HepG2 (cell line): ENCODE results near the gene STBD1. TPM values are rescaled to one million over a fixed set of nuclear protein-coding genes. Genes with fewer than 3 reads are reported as not detected.

Experiments
- KDM2A ChIP-seq: sonication (generic); formaldehyde crosslinking; IDR thresholded peaks from 2 replicates; pipeline ENCODE4 v1.4.0; 2020; ENCODE audit warnings: low read depth, missing genetic modification reagents, borderline replicate concordance
- RAD21 ChIP-seq: fragments of 450-650 bp; formaldehyde crosslinking; IDR thresholded peaks from 2 replicates; pipeline ENCODE4 v1.5.0; 2020; ENCODE audit warnings: mild to moderate bottlenecking
- SIN3A ChIP-seq: IDR thresholded peaks from 2 replicates; pipeline ENCODE4 v1.6.1; 2011; ENCODE audit warnings: low read depth, mild to moderate bottlenecking, control low read depth, low read length, borderline replicate concordance
- ZNF709 ChIP-seq: sonication (generic); formaldehyde crosslinking; IDR thresholded peaks from 2 replicates; pipeline ENCODE4 v1.5.0; 2020; ENCODE audit warnings: mild to moderate bottlenecking, missing genetic modification reagents
- polyA plus RNA-seq, 8 experiments: library from polyadenylated mRNA; depleted of rRNA in 3 of 8; stranded (reverse) in 7 of 8; unstranded in 1 of 8; fragments of >200 nt; fragmentation: Illumina TruSeq in 4 of 8; extraction: Trizol in 4 of 8; gene quantifications; 2 replicates each; pipeline versions ENCODE4 v1.2.1 to v1.2.3, GENCODE V29; 2011 to 2016; ENCODE audit warnings: low read depth in 4 of 8, missing spikeins in 1 of 8, mixed read lengths in 1 of 8; ENCODE audit not compliant: insufficient read depth in 1 of 8
- total RNA-seq, 5 experiments: library from RNA; depleted of rRNA; stranded (reverse); fragments of >200 nt; fragmentation: Illumina TruSeq; extraction: Trizol; gene quantifications; 2 replicates each; pipeline ENCODE4 v1.2.3, GENCODE V29; 2016; ENCODE audit warnings: low read depth in 1 of 5
- TF ChIP-seq, protein P1 (sequence below), 2 experiments: sonication (generic) in 1 of 2; formaldehyde crosslinking in 1 of 2; IDR thresholded peaks; 2 replicates each; pipeline versions ENCODE4 v1.6.1 to v1.9.0; 2014 to 2022; ENCODE audit warnings: antibody characterized with exemption in 1 of 2, borderline replicate concordance in 1 of 2, inconsistent platforms in 1 of 2, low read depth in 1 of 2, missing genetic modification reagents in 1 of 2
- TF ChIP-seq, protein P2 (sequence below), 2 experiments: sonication (generic) in 1 of 2; formaldehyde crosslinking in 1 of 2; IDR thresholded peaks; 2 replicates each; pipeline versions ENCODE4 v1.4.0 to v1.6.1; 2016 to 2020; ENCODE audit warnings: borderline replicate concordance in 1 of 2, low read depth in 1 of 2, mild to moderate bottlenecking in 1 of 2, missing genetic modification reagents in 1 of 2
- TF ChIP-seq, protein P3 (sequence below): sonication (generic); formaldehyde crosslinking; IDR thresholded peaks from 2 replicates; pipeline ENCODE4 v1.9.0; 2022; ENCODE audit warnings: low read depth, missing genetic modification reagents
- TF ChIP-seq, protein P4 (sequence below): IDR thresholded peaks from 2 replicates; pipeline ENCODE4 v1.6.1; 2016
- TF ChIP-seq, protein P5 (sequence below): sonication (generic); formaldehyde crosslinking; IDR thresholded peaks from 2 replicates; pipeline ENCODE4 v1.4.0; 2020; ENCODE audit warnings: missing genetic modification reagents

Gene STBD1
- total and polyA plus RNA-seq, 2 of the 13 experiments (the other 11 are each of a cell fraction or from before 2014, with no cell fraction given), result 2.8 to 4.3 TPM

DNA sequence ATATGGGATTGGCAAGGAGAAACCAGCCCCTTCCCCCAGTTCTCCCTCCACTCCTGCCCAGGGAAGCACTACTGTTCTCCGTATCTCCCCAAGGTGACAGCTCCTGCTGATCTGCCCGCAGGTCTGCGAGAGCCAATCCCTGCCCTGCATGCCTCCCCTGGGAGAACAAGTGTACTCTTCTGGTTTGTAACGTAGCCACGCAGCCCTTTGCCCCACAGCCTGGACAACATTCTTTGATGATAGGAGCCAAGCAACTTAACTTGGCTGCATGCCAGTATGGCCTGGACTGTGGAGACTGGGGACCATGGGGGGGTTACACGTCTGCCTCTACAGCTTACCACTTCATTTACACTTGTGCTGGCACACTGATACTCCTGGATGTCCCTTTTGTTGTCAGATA is 2.0 kb downstream of the STBD1 start (continued):
- TF ChIP-seq, protein P1, sequence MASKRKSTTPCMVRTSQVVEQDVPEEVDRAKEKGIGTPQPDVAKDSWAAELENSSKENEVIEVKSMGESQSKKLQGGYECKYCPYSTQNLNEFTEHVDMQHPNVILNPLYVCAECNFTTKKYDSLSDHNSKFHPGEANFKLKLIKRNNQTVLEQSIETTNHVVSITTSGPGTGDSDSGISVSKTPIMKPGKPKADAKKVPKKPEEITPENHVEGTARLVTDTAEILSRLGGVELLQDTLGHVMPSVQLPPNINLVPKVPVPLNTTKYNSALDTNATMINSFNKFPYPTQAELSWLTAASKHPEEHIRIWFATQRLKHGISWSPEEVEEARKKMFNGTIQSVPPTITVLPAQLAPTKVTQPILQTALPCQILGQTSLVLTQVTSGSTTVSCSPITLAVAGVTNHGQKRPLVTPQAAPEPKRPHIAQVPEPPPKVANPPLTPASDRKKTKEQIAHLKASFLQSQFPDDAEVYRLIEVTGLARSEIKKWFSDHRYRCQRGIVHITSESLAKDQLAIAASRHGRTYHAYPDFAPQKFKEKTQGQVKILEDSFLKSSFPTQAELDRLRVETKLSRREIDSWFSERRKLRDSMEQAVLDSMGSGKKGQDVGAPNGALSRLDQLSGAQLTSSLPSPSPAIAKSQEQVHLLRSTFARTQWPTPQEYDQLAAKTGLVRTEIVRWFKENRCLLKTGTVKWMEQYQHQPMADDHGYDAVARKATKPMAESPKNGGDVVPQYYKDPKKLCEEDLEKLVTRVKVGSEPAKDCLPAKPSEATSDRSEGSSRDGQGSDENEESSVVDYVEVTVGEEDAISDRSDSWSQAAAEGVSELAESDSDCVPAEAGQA (IDR thresholded peaks at IDR 0.05; ENCODE audit: low read depth), result no peak
- TF ChIP-seq, protein P1 (CRISPR knock-in tag; IDR thresholded peaks at IDR 0.05; ENCODE audit: borderline replicate concordance), result no peak
- TF ChIP-seq KDM2A, result no peak; the same call in 1 of the 2 replicates
- TF ChIP-seq, protein P2, sequence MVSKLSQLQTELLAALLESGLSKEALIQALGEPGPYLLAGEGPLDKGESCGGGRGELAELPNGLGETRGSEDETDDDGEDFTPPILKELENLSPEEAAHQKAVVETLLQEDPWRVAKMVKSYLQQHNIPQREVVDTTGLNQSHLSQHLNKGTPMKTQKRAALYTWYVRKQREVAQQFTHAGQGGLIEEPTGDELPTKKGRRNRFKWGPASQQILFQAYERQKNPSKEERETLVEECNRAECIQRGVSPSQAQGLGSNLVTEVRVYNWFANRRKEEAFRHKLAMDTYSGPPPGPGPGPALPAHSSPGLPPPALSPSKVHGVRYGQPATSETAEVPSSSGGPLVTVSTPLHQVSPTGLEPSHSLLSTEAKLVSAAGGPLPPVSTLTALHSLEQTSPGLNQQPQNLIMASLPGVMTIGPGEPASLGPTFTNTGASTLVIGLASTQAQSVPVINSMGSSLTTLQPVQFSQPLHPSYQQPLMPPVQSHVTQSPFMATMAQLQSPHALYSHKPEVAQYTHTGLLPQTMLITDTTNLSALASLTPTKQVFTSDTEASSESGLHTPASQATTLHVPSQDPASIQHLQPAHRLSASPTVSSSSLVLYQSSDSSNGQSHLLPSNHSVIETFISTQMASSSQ (IDR thresholded peaks at IDR 0.05; ENCODE audit: low read depth), result no peak
- TF ChIP-seq, protein P2 (CRISPR knock-in tag; IDR thresholded peaks at IDR 0.05; ENCODE audit: borderline replicate concordance), result no peak
- TF ChIP-seq, protein P3, sequence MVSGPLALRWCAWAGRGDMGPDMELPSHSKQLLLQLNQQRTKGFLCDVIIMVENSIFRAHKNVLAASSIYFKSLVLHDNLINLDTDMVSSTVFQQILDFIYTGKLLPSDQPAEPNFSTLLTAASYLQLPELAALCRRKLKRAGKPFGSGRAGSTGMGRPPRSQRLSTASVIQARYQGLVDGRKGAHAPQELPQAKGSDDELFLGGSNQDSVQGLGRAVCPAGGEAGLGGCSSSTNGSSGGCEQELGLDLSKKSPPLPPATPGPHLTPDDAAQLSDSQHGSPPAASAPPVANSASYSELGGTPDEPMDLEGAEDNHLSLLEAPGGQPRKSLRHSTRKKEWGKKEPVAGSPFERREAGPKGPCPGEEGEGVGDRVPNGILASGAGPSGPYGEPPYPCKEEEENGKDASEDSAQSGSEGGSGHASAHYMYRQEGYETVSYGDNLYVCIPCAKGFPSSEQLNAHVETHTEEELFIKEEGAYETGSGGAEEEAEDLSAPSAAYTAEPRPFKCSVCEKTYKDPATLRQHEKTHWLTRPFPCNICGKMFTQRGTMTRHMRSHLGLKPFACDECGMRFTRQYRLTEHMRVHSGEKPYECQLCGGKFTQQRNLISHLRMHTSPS (CRISPR knock-in tag), result peak; percentile 63; the same call in 1 of the 2 replicates
- TF ChIP-seq, protein P4, sequence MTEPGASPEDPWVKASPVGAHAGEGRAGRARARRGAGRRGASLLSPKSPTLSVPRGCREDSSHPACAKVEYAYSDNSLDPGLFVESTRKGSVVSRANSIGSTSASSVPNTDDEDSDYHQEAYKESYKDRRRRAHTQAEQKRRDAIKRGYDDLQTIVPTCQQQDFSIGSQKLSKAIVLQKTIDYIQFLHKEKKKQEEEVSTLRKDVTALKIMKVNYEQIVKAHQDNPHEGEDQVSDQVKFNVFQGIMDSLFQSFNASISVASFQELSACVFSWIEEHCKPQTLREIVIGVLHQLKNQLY (CRISPR knock-in tag), result no peak
- TF ChIP-seq RAD21 (CRISPR knock-in tag), result no peak
- TF ChIP-seq SIN3A, result no peak
- TF ChIP-seq, protein P5, sequence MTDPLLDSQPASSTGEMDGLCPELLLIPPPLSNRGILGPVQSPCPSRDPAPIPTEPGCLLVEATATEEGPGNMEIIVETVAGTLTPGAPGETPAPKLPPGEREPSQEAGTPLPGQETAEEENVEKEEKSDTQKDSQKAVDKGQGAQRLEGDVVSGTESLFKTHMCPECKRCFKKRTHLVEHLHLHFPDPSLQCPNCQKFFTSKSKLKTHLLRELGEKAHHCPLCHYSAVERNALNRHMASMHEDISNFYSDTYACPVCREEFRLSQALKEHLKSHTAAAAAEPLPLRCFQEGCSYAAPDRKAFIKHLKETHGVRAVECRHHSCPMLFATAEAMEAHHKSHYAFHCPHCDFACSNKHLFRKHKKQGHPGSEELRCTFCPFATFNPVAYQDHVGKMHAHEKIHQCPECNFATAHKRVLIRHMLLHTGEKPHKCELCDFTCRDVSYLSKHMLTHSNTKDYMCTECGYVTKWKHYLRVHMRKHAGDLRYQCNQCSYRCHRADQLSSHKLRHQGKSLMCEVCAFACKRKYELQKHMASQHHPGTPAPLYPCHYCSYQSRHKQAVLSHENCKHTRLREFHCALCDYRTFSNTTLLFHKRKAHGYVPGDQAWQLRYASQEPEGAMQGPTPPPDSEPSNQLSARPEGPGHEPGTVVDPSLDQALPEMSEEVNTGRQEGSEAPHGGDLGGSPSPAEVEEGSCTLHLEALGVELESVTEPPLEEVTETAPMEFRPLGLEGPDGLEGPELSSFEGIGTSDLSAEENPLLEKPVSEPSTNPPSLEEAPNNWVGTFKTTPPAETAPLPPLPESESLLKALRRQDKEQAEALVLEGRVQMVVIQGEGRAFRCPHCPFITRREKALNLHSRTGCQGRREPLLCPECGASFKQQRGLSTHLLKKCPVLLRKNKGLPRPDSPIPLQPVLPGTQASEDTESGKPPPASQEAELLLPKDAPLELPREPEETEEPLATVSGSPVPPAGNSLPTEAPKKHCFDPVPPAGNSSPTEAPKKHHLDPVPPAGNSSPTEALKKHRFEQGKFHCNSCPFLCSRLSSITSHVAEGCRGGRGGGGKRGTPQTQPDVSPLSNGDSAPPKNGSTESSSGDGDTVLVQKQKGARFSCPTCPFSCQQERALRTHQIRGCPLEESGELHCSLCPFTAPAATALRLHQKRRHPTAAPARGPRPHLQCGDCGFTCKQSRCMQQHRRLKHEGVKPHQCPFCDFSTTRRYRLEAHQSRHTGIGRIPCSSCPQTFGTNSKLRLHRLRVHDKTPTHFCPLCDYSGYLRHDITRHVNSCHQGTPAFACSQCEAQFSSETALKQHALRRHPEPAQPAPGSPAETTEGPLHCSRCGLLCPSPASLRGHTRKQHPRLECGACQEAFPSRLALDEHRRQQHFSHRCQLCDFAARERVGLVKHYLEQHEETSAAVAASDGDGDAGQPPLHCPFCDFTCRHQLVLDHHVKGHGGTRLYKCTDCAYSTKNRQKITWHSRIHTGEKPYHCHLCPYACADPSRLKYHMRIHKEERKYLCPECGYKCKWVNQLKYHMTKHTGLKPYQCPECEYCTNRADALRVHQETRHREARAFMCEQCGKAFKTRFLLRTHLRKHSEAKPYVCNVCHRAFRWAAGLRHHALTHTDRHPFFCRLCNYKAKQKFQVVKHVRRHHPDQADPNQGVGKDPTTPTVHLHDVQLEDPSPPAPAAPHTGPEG (CRISPR knock-in tag), result no peak
- no peak for TF ChIP-seq ZNF709
